K562 (cell line): ENCODE measurements around the gene MAGI2. TPM values are rescaled to one million over a fixed set of nuclear protein-coding genes. Genes with fewer than 3 reads are reported as not detected.

Source experiments
- ATAC-seq: fragments of 200-7000 bp; cut with Tn5 transposase; 3 replicates; pipeline ENCODE4 v1.9.1; 2020; ENCODE audit warnings: moderate library complexity
- BruUV-seq: library from RNA; stranded (reverse); fragments of 400-500 nt; replicated peaks from 2 replicates; lab custom pipeline; 2021; lab: Mats Ljungman, UMichigan
- CTCF ChIA-PET: fragments of 300-600 bp; formaldehyde crosslinking; extraction: SDS; loops from one replicate; lab custom pipeline; 2021; ENCODE audit warnings: low intra/inter-chr PET ratio; lab: Yijun Ruan, JAX
- POLR2A ChIA-PET: fragments of 300-600, 350-650 bp; sonication (Branson Sonifier 250); formaldehyde crosslinking; extraction: SDS; loops from one replicate; lab custom pipeline; 2021; ENCODE audit warnings: antibody characterized with exemption, inconsistent platforms; lab: Yijun Ruan, JAX
- DNase-seq, 4 experiments: peaks; one replicate each; pipeline versions ENCODE4 v3.0.0 to v3.0.0-alpha.2; 2011 to 2018; ENCODE audit warnings: low spot score in 3 of 4, mixed read lengths in 3 of 4; ENCODE audit errors: extremely low read depth in 1 of 4
- FAIRE-seq: peaks from 2 replicates; lab custom pipeline; 2011; peaks lifted over from hg19 to GRCh38; lab: Jason Lieb, UNC
- H2AFZ ChIP-seq: 2 replicates; pipeline ENCODE4 v1.6.0; 2011; ENCODE audit warnings: low read depth, low read length, control low read depth, inconsistent platforms
- H3K27ac ChIP-seq: fragments of 200-600 bp; 3 replicates; pipeline ENCODE4 v1.8.0; 2011; ENCODE audit warnings: low read depth, mild to moderate bottlenecking, control low read depth, inconsistent platforms, low read length, moderate library complexity, mixed read lengths; ENCODE audit errors: extremely low read depth
- H3K27me3 ChIP-seq, 2 experiments: fragments of 300-600 bp in 1 of 2; 2 replicates in 1 of 2; 3 replicates in 1 of 2; pipeline versions ENCODE4 v1.6.0 to v1.8.0; 2011; ENCODE audit warnings: inconsistent platforms in 2 of 2, low read length in 2 of 2, mild to moderate bottlenecking in 1 of 2, mixed read lengths in 1 of 2, moderate library complexity in 1 of 2; ENCODE audit not compliant: control insufficient read depth in 2 of 2, insufficient read depth in 2 of 2
- H3K36me3 ChIP-seq: fragments of 300-600 bp; 3 replicates; pipeline ENCODE4 v1.8.0; 2011; ENCODE audit warnings: mild to moderate bottlenecking, low read length, inconsistent platforms; ENCODE audit not compliant: control insufficient read depth, insufficient read depth
- H3K4me1 ChIP-seq, 2 experiments: fragments of 200-600 bp in 1 of 2; replicated peaks in 1 of 2; 2 replicates in 1 of 2; 3 replicates in 1 of 2; pipeline versions ENCODE4 v1.5.1 to v1.8.0; 2011; ENCODE audit warnings: inconsistent platforms in 2 of 2, low read length in 2 of 2, mild to moderate bottlenecking in 1 of 2, mixed read lengths in 1 of 2, moderate library complexity in 1 of 2; ENCODE audit not compliant: control insufficient read depth in 2 of 2, insufficient read depth in 2 of 2
- H3K4me2 ChIP-seq: 2 replicates; pipeline ENCODE4 v1.6.1; 2011; ENCODE audit warnings: low read length, control low read depth, inconsistent platforms, mixed read lengths; ENCODE audit not compliant: insufficient read depth
- H3K4me3 ChIP-seq: fragments of 200-600 bp; sonication (generic), shearing (Covaris generic); 2 replicates; pipeline ENCODE4 v1.5.1; 2016; ENCODE audit warnings: control low read depth, inconsistent platforms
- H3K79me2 ChIP-seq: fragments of 200-600 bp; 3 replicates; pipeline ENCODE4 v1.8.0; 2011; ENCODE audit warnings: low read length, inconsistent platforms; ENCODE audit not compliant: control insufficient read depth, insufficient read depth
- H3K9ac ChIP-seq, 2 experiments: 2 replicates each; pipeline versions ENCODE4 v1.6.0 to v1.6.1; 2011; ENCODE audit warnings: low read depth in 2 of 2, low read length in 2 of 2, control low read depth in 1 of 2, inconsistent platforms in 1 of 2, mild to moderate bottlenecking in 1 of 2, mixed read lengths in 1 of 2; ENCODE audit not compliant: insufficient read depth in 1 of 2
- H3K9me1 ChIP-seq: one replicate; pipeline ENCODE4 v1.6.0; 2011; ENCODE audit warnings: inconsistent platforms, mild to moderate bottlenecking, low read length, moderate library complexity; ENCODE audit not compliant: control insufficient read depth, insufficient read depth
- H3K9me3 ChIP-seq: replicated peaks from 2 replicates; pipeline ENCODE4 v1.5.1; 2011; ENCODE audit warnings: low read depth, low read length, inconsistent platforms; ENCODE audit not compliant: control insufficient read depth, insufficient read depth
- H4K20me1 ChIP-seq: replicated peaks from 2 replicates; pipeline ENCODE4 v1.6.1; 2011; ENCODE audit warnings: low read length, inconsistent platforms, mixed read lengths; ENCODE audit not compliant: control insufficient read depth, insufficient read depth
- EWSR1 ChIP-seq: fragments of 450-650 bp; IDR thresholded peaks from 2 replicates; pipeline ENCODE4 v1.6.1; 2018; ENCODE audit warnings: borderline replicate concordance, mild to moderate bottlenecking, low read depth, moderate library complexity; ENCODE audit not compliant: partially characterized antibody
- LEF1 ChIP-seq: fragments of 450-650 bp; IDR thresholded peaks from 2 replicates; pipeline ENCODE4 v1.6.1; 2016; ENCODE audit warnings: mild to moderate bottlenecking
- NR1H2 ChIP-seq: sonication (generic); formaldehyde crosslinking; IDR thresholded peaks from 2 replicates; pipeline ENCODE4 v1.4.0; 2020; ENCODE audit warnings: mild to moderate bottlenecking, missing genetic modification reagents
- ZFP91 ChIP-seq: sonication (generic); formaldehyde crosslinking; IDR thresholded peaks from 2 replicates; pipeline ENCODE4 v1.8.0; 2022; ENCODE audit warnings: mild to moderate bottlenecking, missing genetic modification reagents
- ZNF318 ChIP-seq, 2 experiments: fragments of 450-650 bp; IDR thresholded peaks; 2 replicates each; pipeline ENCODE4 v1.6.1; 2016; ENCODE audit warnings: mild to moderate bottlenecking in 2 of 2, borderline replicate concordance in 1 of 2, low read depth in 1 of 2, moderate library complexity in 1 of 2
- ZNF347 ChIP-seq: fragments of 450-650 bp; formaldehyde crosslinking; IDR thresholded peaks from 2 replicates; pipeline ENCODE4 v1.4.0; 2020; ENCODE audit warnings: low read depth, mild to moderate bottlenecking, moderate library complexity
- ZNF77 ChIP-seq: fragments of 250-450 bp; sonication (Bioruptor Pico); IDR thresholded peaks from 2 replicates; pipeline ENCODE4 v1.5.0; 2020
- WGBS: fragments of 100-300 bp; shearing (Covaris generic); methylation state at CpG from one replicate; pipeline ENCODE4 v1.1.6; 2016; ENCODE audit warnings: low coverage, mixed read lengths; ENCODE audit not compliant: insufficient coverage; ENCODE audit errors: missing lambda C conversion rate; 5-methylcytosine and 5-hydroxymethylcytosine counted together
- in situ Hi-C: fragments of 300-500 bp; cut with MboI; formaldehyde crosslinking; loops from 4 replicates; pipeline ENCODE4 v1.15.0; 2018; ENCODE audit warnings: inconsistent platforms, mixed read lengths
- intact Hi-C: fragments of 100-400 bp; cut with micrococcal nuclease; formaldehyde crosslinking; loops from 2 replicates; pipeline ENCODE4 v1.14.2; 2022
- polyA plus RNA-seq, 8 experiments: library from polyadenylated mRNA; depleted of rRNA in 4 of 8; stranded (reverse) in 5 of 8; unstranded in 3 of 8; fragments of >200 nt; fragmentation: Nextera tagmentation in 2 of 8; fragmentation: Illumina TruSeq in 1 of 8; extraction: Ambion mirVana in 2 of 8; extraction: Trizol in 1 of 8; gene quantifications; 2 replicates each; pipeline versions ENCODE4 v1.2.1 to v1.2.3, GENCODE V29; 2011 to 2014; ENCODE audit warnings: inconsistent platforms in 1 of 8, missing spikeins in 1 of 8
- total RNA-seq, 7 experiments: library from RNA; depleted of rRNA in 6 of 7; stranded (reverse); fragments of >200 nt in 6 of 7; fragmentation: Illumina TruSeq in 2 of 7; extraction: Trizol in 2 of 7; gene quantifications; 2 replicates each; pipeline versions ENCODE4 v1.2.1 to v1.2.3, GENCODE V29; 2011 to 2021; ENCODE audit warnings: low replicate concordance in 1 of 7
- TF ChIP-seq, protein P1 (sequence below): fragments of 450-650 bp; formaldehyde crosslinking; IDR thresholded peaks from 2 replicates; pipeline ENCODE4 v1.4.0; 2020; ENCODE audit warnings: mild to moderate bottlenecking, moderate library complexity

MAGI2 gene
- total and polyA plus RNA-seq, 9 of the 15 experiments (the other 6 are each of a cell fraction or from before 2014, with no cell fraction given) = 0.27 to 1.4 (median 0.70) TPM

DNA sequence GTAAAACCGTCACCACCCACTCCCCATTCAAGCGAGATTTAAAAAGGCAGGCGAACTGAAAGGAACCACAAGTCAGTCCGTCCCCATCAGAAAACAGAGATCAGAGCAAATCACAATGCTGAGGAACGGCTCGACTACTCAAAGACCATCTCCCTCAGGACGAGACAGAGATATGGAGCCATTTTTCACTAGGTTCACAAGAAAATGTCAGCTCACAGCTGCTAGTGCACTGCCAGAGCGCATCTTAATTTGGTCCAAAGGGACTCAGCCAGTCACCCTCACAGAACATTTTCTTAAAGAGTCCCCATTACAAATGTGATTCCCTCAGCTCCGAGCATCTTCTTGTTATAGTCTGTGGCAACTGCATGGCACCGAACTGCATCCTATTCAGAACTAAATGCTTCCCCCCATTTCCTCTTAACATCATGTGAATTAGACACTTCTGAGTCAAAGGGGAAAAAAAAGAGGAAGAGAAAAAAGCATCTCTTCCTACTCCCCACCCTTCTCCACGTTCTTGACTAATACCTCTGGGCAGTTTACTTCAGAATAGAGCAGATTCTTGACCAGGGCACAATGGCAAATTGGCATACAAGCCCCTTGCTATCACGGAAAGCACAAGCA is 683.9 kb downstream of the MAGI2 start:
- no peaks in the 10 kb centered on the region for H3K27me3 ChIP-seq
- no peak overlapping the region for H3K27ac ChIP-seq
- ATAC-seq (no peak), FAIRE-seq (no peak), DNase-seq (no peak)
- 0% methylated on average over 12 of the region's 12 CpGs for WGBS
- H3K9ac ChIP-seq = no peak overlapping the region
- no TSS peak for BruUV-seq
- no peaks in the 10 kb centered on the region for H3K4me1 ChIP-seq
- H3K36me3 ChIP-seq = no peaks in the 10 kb centered on the region
- no peaks in the 10 kb centered on the region for H4K20me1 ChIP-seq
- in situ Hi-C loops (no loop called here), intact Hi-C loops (no loop called here)
- ChIA-PET POLR2A (no interaction called here), CTCF (no interaction called here)
- no peak overlapping the region for H2AFZ ChIP-seq
- H3K4me3 ChIP-seq = no peak overlapping the region
- no peaks in the 10 kb centered on the region; the same call in 1 of the 2 replicates for H3K9me3 ChIP-seq
- H3K4me2 ChIP-seq = no peak overlapping the region
- H3K9me1 ChIP-seq = no peaks in the 10 kb centered on the region
- H3K79me2 ChIP-seq = no peaks in the 10 kb centered on the region
- no peak for TF ChIP-seq NR1H2 (CRISPR knock-in tag)
- TF ChIP-seq, protein P1, sequence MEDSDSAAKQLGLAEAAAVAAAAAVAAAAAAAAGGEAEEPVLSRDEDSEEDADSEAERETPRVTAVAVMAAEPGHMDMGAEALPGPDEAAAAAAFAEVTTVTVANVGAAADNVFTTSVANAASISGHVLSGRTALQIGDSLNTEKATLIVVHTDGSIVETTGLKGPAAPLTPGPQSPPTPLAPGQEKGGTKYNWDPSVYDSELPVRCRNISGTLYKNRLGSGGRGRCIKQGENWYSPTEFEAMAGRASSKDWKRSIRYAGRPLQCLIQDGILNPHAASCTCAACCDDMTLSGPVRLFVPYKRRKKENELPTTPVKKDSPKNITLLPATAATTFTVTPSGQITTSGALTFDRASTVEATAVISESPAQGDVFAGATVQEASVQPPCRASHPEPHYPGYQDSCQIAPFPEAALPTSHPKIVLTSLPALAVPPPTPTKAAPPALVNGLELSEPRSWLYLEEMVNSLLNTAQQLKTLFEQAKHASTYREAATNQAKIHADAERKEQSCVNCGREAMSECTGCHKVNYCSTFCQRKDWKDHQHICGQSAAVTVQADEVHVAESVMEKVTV (CRISPR knock-in tag) = no peak
- no peak for TF ChIP-seq EWSR1
- TF ChIP-seq LEF1 = no peak
- TF ChIP-seq ZNF77 (CRISPR knock-in tag) = no peak
- no peak for TF ChIP-seq ZFP91 (CRISPR knock-in tag)
- no peak for TF ChIP-seq ZNF347
- no peak for TF ChIP-seq ZNF318 (IDR thresholded peaks at IDR 0.05; ENCODE audit: borderline replicate concordance in 1 of 2, low read depth in 1 of 2)
